NT2/D1 (cell line): Measurements from ENCODE around the gene ANKRD33.

Source experiments
- SUZ12 ChIP-seq: IDR thresholded peaks from 2 replicates; pipeline ENCODE4 v1.6.1; 2011; ENCODE audit not compliant: insufficient read length, insufficient read depth; ENCODE audit errors: extremely low read depth
- YY1 ChIP-seq: IDR thresholded peaks from 2 replicates; pipeline ENCODE4 v1.6.1; 2011; ENCODE audit not compliant: insufficient read length, insufficient read depth
- ZNF274 ChIP-seq: IDR thresholded peaks from 2 replicates; pipeline ENCODE4 v1.6.1; 2011; ENCODE audit warnings: mild to moderate bottlenecking, low read depth, low read length

DNA sequence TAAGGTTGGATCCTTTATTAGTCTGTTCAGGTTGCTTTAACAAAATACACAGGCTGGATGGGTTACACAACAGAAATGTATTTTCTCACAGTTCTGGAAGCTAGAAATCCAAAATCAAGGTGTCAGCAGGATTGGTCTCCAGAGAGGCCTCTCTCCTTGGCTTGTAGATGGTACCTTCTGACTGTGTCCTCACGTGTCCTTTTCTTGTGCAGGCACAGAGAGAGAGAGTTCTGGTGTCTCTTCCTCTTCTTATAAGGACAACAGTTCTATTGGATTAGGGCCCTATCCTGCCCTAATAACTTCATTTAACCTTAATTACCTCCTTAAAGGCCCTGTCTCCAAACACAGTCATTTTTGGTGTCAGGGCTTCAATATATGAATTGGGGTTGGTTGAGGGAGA is 4.6 kb upstream of the ANKRD33 start:
- TF ChIP-seq ZNF274 (no peak), SUZ12 (no peak), YY1 (no peak)
